ENCODE results near the gene TRUB2. TPM values are rescaled to one million over a fixed set of nuclear protein-coding genes. Genes with fewer than 3 reads are reported as not detected.

Gene TRUB2
- total and polyA plus RNA-seq, 12 donors, result 15.0 to 68.2 (median 33.7) TPM

- TF ChIP-seq CTCF (IDR thresholded peaks at IDR 0.05) (no peak), POLR2A (IDR thresholded peaks at IDR 0.05) (no peak)
- Histone ChIP-seq H3K4me3 (no peak overlapping the region), H3K27ac (no peak overlapping the region), H3K9me3 (replicated peaks in 1 of 3) (no peaks in the 10 kb centered on the region), H3K27me3 (no peaks in the 10 kb centered on the region), H3K36me3 (replicated peaks in 1 of 2) (no peaks in the 10 kb centered on the region), H3K4me1 (replicated peaks in 1 of 2) (no peaks in the 10 kb centered on the region)
- no peak for DNase-seq
- WGBS, 4 donors, result 84 to 87% (median 85%) methylated on average over 14 to 16 of the region's 16 CpGs
- intact Hi-C loops (cut with DNase I), result loop anchor here in 1 of 2 donors (10.0 kb wide), 1 partner anchor 48 kb away; the partner anchor contains the start of gene SLC27A4
Observed at GRCh38 chr9:128296340-128297220, 25.7 kb downstream of the TRUB2 start.

GRCh38 chr9:128294142-128294541 lies 28.1 kb downstream of the TRUB2 start:
- H3K27ac ChIP-seq, result no peak overlapping the region
- no peak for TF ChIP-seq POLR2A (IDR thresholded peaks at IDR 0.05)
- no peak for TF ChIP-seq CTCF (IDR thresholded peaks at IDR 0.05)
- H3K27me3 ChIP-seq, result no peaks in the 10 kb centered on the region
- no peak overlapping the region for H3K4me3 ChIP-seq
- no peaks in the 10 kb centered on the region for H3K4me1 ChIP-seq (replicated peaks in 1 of 2)
- DNase-seq, result no peak
- no peaks in the 10 kb centered on the region for H3K9me3 ChIP-seq (replicated peaks in 1 of 3)
- H3K36me3 ChIP-seq (replicated peaks in 1 of 2), result no peaks in the 10 kb centered on the region
- WGBS, 4 donors, result 85 to 92% (median 87%) methylated on average over 3 to 4 of the region's 4 CpGs
- intact Hi-C loops (cut with DNase I), result loop anchor here (5.0 to 10.0 kb wide), 2 partner anchors 48 to 51 kb away; partner anchors contain the start of gene SLC27A4 (in 2 of the 2)

GRCh38 chr9:128293091-128293490 lies 29.2 kb downstream of the TRUB2 start:
- Histone ChIP-seq H3K4me3 (no peak overlapping the region), H3K9me3 (replicated peaks in 1 of 3) (no peaks in the 10 kb centered on the region), H3K4me1 (replicated peaks in 1 of 2) (no peaks in the 10 kb centered on the region), H3K27ac (no peak overlapping the region), H3K36me3 (replicated peaks in 1 of 2) (peaks cover 0 to 3% of the 10 kb centered on the region in 2 donors), H3K27me3 (no peaks in the 10 kb centered on the region)
- 84 to 93% (median 91%) methylated on average over 4 of the region's 4 CpGs for WGBS, 4 donors
- no peak for TF ChIP-seq POLR2A (IDR thresholded peaks at IDR 0.05)
- intact Hi-C loops (cut with DNase I), result loop anchor here (5.0 to 10.0 kb wide), 2 partner anchors 49 to 52 kb away; partner anchors contain the start of gene SLC27A4 (in 2 of the 2)
- DNase-seq, result no peak

GRCh38 chr9:128292009-128292408 lies 30.2 kb downstream of the TRUB2 start:
- intact Hi-C loops (cut with DNase I), result loop anchor here (5.0 to 10.0 kb wide), 2 partner anchors 50 to 53 kb away; partner anchors contain the start of gene SLC27A4 (in 2 of the 2)

More at GRCh38 chr9:128292009-128292408, 30.2 kb downstream of the TRUB2 start:
- H3K27me3 ChIP-seq, result no peaks in the 10 kb centered on the region
- H3K9me3 ChIP-seq (replicated peaks in 1 of 3), result no peaks in the 10 kb centered on the region
- no peak for DNase-seq
- H3K27ac ChIP-seq, result no peak overlapping the region
- H3K4me3 ChIP-seq, result no peak overlapping the region
- no peaks in the 10 kb centered on the region for H3K4me1 ChIP-seq (replicated peaks in 1 of 2)
- peaks cover 0 to 4% of the 10 kb centered on the region in 2 donors for H3K36me3 ChIP-seq (replicated peaks in 1 of 2)
- no peak for TF ChIP-seq CTCF (IDR thresholded peaks at IDR 0.05)
- TF ChIP-seq POLR2A (IDR thresholded peaks at IDR 0.05), result no peak
- WGBS, 4 donors, result 96 to 100% (median 96%) methylated on average over 3 of the region's 3 CpGs

Measured in adrenal gland (tissue), 12 donors.